GM10266 (cell line): ENCODE data around the gene CGN.

Source experiments
- DNase-seq: peaks from one replicate; pipeline ENCODE4 v3.0.0; 2012; ENCODE audit errors: extremely low spot score
- TF ChIP-seq, protein P1 (sequence below): IDR thresholded peaks from 2 replicates; pipeline ENCODE4 v1.5.1; 2012; ENCODE audit warnings: mild to moderate bottlenecking, low read depth; ENCODE audit not compliant: control insufficient read depth, insufficient read depth; ENCODE audit errors: missing control alignments

Gene CGN

DNA sequence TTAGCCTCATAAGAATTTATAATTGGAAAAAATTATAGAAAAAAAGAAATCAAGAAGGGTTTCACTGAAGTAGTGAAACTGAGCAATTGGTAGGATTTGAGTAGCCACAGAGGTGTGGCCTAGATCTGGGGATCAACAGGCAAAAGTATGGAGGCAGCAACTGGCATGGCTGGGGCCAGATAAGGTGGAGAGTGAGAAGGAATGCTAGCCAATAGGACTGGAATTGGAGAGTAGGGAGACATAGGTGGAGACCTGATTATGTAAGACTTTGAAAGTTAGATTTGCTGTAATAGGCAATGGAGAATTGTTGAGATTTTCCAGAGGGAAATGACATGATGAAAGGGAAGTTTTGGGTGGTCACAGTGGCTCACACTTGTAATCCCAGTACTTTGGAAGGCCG lies 24.6 kb upstream of the CGN start:
- DNase-seq = no peak

DNA sequence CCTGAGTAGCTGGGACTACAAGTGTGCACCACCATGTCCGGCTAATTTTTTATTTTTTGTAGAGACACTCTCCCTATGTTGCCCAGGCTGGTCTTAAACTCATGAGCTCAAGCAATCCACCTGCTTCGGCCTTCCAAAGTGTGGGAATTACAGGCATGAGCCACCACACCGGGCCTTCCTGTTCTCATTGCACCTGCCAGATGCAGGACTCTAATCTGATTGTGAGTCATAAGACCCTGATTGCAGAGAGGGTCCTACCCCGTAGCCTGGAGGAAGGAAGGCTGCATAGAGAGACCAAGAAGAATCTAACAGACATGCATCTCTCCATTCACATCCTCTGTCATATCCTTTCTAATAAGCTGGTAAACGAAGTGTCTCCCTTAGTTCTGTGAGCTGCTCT lies 19.5 kb upstream of the CGN start:
- DNase-seq = no peak
- TF ChIP-seq, protein P1, sequence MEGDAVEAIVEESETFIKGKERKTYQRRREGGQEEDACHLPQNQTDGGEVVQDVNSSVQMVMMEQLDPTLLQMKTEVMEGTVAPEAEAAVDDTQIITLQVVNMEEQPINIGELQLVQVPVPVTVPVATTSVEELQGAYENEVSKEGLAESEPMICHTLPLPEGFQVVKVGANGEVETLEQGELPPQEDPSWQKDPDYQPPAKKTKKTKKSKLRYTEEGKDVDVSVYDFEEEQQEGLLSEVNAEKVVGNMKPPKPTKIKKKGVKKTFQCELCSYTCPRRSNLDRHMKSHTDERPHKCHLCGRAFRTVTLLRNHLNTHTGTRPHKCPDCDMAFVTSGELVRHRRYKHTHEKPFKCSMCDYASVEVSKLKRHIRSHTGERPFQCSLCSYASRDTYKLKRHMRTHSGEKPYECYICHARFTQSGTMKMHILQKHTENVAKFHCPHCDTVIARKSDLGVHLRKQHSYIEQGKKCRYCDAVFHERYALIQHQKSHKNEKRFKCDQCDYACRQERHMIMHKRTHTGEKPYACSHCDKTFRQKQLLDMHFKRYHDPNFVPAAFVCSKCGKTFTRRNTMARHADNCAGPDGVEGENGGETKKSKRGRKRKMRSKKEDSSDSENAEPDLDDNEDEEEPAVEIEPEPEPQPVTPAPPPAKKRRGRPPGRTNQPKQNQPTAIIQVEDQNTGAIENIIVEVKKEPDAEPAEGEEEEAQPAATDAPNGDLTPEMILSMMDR = no peak

More for the DNA sequence above, 24.6 kb upstream of the CGN start:
- TF ChIP-seq, protein P1 = no peak

- no peak for DNase-seq
- TF ChIP-seq, protein P1 = no peak
Measured at GRCh38 chr1:151492120-151492519, 19.1 kb upstream of the CGN start.

DNA sequence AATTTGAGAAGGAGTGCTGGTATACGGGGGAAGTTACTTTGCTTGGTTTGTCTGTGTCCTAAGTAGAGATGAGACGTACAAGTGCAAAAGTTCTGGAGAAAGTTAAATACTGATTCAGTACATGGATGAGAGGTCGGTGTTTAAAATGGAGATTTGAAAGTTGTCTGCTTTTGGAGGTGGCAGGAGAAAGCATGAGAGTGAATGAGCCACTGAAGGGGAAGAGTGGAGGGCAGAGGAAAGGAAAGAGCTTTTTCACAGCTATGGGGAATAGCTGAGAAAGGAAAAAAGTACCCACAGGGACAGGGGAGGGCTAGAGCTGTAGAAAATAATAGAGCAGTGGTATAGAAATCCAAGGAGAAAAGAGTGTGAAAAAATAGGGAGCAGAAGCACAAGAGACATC lies 18.1 kb upstream of the CGN start:
- TF ChIP-seq, protein P1 = no peak
- no peak for DNase-seq

DNA sequence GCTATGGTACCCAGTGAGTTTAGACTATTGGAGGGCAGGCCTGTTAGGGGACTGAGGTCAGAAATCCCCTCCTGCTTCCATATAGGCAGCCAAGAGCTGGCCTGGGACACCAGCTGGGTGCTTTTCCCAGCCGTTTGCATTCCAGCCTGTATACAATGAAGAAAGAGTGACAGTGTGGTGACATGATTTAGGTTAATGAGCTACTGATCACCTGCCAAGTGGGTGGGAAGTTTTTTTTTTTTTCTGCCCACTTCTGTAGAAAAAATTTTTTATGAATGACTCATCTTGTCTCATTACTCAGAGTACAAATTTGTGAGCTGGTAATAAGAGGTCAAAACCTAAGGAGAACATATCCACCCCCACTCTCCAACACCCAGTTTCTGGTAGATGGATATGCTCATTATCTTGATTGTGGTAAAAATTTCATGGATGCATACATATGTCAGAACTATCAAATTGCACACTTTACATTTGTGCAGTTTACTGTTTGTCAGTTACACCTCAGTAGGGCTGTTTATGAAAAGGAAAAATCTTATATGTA lies 16.4 kb upstream of the CGN start:
- no peak for DNase-seq
- TF ChIP-seq, protein P1 = no peak

- DNase-seq = no peak
- TF ChIP-seq, protein P1 = no peak
Measured at GRCh38 chr1:151495316-151495715, 15.9 kb upstream of the CGN start.

DNA sequence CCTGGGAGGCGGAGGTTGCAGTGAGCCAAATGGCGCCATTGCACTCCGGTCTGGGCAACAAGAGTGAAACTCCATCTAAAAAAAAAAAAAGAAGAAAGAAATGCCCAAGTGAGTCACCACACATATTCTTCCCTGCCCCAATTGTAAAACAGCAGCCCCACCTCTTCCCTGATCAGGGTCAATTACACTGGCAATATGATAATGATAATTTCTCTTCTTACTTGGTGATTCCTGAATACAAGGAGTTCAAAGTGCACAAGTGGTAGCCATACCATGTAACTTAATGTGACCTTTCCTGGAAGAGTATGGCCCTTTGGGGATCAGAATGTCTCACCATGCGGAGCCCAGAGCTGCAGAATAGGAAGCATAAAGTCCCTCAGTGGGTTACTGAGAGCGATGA lies 11.8 kb upstream of the CGN start:
- DNase-seq = no peak
- TF ChIP-seq, protein P1 = no peak
